SK-N-SH treated with all-trans-retinoic acid at 6 μM for 48 hours (cell line): ENCODE data around the gene FAM53A.

Source experiments
- BACH2 ChIP-seq: fragments of 250-450 bp; sonication (Bioruptor Pico); IDR thresholded peaks from 2 replicates; pipeline ENCODE4 v1.9.0; 2021; ENCODE audit warnings: mild to moderate bottlenecking, borderline replicate concordance
- CSDC2 ChIP-seq: fragments of 250-450 bp; sonication (Bioruptor Pico); IDR thresholded peaks from 2 replicates; pipeline ENCODE4 v1.5.0; 2020; ENCODE audit warnings: mild to moderate bottlenecking, moderate library complexity
- PPARA ChIP-seq: fragments of 250-450 bp; sonication (Bioruptor Pico); IDR thresholded peaks from 2 replicates; pipeline ENCODE4 v1.5.0; 2020; ENCODE audit warnings: mild to moderate bottlenecking, borderline replicate concordance
- RARB ChIP-seq: fragments of 250-450 bp; sonication (Bioruptor Pico); IDR thresholded peaks from 2 replicates; pipeline ENCODE4 v1.8.0; 2021; ENCODE audit warnings: mild to moderate bottlenecking, moderate library complexity
- SNAI2 ChIP-seq: fragments of 250-450 bp; sonication (Bioruptor Pico); IDR thresholded peaks from 2 replicates; pipeline ENCODE4 v1.5.0; 2020; ENCODE audit warnings: mild to moderate bottlenecking, moderate library complexity
- TOX ChIP-seq: fragments of 250-450 bp; sonication (Bioruptor Pico); IDR thresholded peaks from 2 replicates; pipeline ENCODE4 v1.8.0; 2021; ENCODE audit warnings: mild to moderate bottlenecking, moderate library complexity, borderline replicate concordance
- ZFP3 ChIP-seq: fragments of 250-450 bp; sonication (Bioruptor Pico); IDR thresholded peaks from 2 replicates; pipeline ENCODE4 v1.5.0; 2020; ENCODE audit warnings: mild to moderate bottlenecking, moderate library complexity
- TF ChIP-seq, protein P1 (sequence below): fragments of 250-450 bp; sonication (Bioruptor Pico); IDR thresholded peaks from 2 replicates; pipeline ENCODE4 v1.8.0; 2021; ENCODE audit warnings: low read depth, mild to moderate bottlenecking, moderate library complexity, borderline replicate concordance
- TF ChIP-seq, protein P2 (sequence below): fragments of 250-450 bp; sonication (Bioruptor Pico); IDR thresholded peaks from 2 replicates; pipeline ENCODE4 v1.5.0; 2020; ENCODE audit warnings: mild to moderate bottlenecking, moderate library complexity
- TF ChIP-seq, protein P3 (sequence below): fragments of 250-450 bp; sonication (Bioruptor Pico); IDR thresholded peaks from 2 replicates; pipeline ENCODE4 v1.8.0; 2020; ENCODE audit warnings: mild to moderate bottlenecking, moderate library complexity, borderline replicate concordance

DNA sequence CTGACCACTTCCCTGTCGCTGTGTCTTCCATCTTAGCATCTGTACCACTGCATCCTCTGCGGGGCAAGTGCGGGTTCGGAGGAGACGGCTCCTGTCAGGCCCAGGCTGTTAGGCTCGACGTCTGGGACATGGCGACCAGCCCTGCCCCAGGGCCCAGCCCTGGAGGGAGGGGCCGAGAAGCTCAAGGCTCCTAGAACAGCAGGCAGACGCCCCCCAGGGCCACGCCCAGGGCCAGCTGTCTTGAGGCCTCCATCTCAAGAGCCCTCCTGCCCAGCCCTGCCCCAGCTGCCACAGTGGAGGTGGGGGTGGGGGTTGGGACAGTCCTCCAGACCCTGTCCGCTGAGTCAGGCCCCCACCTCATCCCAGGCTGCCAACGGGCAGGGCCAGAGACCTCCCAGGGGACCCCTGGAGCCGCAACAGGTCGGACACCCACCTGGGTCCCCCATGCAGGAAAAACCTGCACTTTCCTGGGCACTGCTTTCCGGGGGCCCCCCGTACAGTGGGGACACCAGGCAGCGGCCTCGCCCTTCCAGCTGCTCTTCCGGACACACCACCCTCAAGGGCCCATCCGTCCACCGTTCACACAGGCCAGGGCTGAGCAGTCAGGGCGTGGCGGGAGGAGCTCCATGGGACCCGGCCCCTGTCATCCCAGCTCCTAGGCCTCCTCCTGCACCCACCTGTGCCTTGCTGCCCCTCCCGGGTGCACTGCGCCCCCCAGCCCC lies 83.1 kb downstream of the FAM53A start:
- TF ChIP-seq PPARA (CRISPR knock-in tag): no peak
- TF ChIP-seq TOX (CRISPR knock-in tag): no peak
- TF ChIP-seq, protein P1, sequence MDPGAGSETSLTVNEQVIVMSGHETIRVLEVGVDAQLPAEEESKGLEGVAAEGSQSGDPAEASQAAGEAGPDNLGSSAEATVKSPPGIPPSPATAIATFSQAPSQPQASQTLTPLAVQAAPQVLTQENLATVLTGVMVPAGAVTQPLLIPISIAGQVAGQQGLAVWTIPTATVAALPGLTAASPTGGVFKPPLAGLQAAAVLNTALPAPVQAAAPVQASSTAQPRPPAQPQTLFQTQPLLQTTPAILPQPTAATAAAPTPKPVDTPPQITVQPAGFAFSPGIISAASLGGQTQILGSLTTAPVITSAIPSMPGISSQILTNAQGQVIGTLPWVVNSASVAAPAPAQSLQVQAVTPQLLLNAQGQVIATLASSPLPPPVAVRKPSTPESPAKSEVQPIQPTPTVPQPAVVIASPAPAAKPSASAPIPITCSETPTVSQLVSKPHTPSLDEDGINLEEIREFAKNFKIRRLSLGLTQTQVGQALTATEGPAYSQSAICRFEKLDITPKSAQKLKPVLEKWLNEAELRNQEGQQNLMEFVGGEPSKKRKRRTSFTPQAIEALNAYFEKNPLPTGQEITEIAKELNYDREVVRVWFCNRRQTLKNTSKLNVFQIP (CRISPR knock-in tag): no peak
- TF ChIP-seq BACH2 (CRISPR knock-in tag): no peak
- TF ChIP-seq, protein P2, sequence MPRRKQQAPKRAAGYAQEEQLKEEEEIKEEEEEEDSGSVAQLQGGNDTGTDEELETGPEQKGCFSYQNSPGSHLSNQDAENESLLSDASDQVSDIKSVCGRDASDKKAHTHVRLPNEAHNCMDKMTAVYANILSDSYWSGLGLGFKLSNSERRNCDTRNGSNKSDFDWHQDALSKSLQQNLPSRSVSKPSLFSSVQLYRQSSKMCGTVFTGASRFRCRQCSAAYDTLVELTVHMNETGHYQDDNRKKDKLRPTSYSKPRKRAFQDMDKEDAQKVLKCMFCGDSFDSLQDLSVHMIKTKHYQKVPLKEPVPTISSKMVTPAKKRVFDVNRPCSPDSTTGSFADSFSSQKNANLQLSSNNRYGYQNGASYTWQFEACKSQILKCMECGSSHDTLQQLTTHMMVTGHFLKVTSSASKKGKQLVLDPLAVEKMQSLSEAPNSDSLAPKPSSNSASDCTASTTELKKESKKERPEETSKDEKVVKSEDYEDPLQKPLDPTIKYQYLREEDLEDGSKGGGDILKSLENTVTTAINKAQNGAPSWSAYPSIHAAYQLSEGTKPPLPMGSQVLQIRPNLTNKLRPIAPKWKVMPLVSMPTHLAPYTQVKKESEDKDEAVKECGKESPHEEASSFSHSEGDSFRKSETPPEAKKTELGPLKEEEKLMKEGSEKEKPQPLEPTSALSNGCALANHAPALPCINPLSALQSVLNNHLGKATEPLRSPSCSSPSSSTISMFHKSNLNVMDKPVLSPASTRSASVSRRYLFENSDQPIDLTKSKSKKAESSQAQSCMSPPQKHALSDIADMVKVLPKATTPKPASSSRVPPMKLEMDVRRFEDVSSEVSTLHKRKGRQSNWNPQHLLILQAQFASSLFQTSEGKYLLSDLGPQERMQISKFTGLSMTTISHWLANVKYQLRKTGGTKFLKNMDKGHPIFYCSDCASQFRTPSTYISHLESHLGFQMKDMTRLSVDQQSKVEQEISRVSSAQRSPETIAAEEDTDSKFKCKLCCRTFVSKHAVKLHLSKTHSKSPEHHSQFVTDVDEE (CRISPR knock-in tag): no peak
- no peak for TF ChIP-seq RARB
- TF ChIP-seq CSDC2 (CRISPR knock-in tag): no peak
- TF ChIP-seq ZFP3 (CRISPR knock-in tag): no peak
- TF ChIP-seq, protein P3, sequence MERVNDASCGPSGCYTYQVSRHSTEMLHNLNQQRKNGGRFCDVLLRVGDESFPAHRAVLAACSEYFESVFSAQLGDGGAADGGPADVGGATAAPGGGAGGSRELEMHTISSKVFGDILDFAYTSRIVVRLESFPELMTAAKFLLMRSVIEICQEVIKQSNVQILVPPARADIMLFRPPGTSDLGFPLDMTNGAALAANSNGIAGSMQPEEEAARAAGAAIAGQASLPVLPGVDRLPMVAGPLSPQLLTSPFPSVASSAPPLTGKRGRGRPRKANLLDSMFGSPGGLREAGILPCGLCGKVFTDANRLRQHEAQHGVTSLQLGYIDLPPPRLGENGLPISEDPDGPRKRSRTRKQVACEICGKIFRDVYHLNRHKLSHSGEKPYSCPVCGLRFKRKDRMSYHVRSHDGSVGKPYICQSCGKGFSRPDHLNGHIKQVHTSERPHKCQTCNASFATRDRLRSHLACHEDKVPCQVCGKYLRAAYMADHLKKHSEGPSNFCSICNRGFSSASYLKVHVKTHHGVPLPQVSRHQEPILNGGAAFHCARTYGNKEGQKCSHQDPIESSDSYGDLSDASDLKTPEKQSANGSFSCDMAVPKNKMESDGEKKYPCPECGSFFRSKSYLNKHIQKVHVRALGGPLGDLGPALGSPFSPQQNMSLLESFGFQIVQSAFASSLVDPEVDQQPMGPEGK: no peak
- no peak for TF ChIP-seq SNAI2 (CRISPR knock-in tag)
